ENCODE results near the gene CCL2. TPM values are rescaled to one million over a fixed set of nuclear protein-coding genes. Genes with fewer than 3 reads are reported as not detected.

The CCL2 gene
- total RNA-seq, 1 experiment from 2014 or later, result not detected

DNA sequence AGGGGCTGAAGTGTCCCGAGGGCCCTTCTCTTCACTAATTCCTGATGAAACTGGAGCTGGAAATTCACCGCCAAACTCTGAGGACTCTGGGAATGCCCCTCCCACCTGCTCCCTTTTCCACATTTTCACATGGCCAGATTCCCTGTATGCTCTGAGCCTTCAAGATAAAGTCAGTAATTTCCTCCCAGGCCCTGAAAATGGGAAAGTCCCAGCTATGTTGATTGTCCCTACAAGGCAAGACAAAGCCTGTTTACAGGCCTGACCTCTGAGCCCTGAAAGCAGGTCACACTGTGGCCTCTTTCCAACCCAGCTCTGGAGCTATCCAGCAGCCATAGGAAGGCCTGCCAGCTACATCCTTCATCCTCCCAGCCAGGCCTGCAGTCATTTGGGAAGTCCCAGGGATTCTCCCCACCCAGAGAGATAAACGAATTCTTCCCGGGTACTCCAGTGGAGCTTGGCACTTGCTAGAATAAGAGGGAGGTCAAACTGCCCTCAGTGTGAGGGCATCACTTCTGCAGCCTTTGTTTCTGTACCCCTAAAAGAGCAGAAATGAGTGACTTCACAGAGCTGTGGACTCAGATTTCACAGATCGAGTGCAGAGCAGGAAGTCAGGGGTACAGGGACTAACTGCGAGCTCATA lies 19.6 kb upstream of the CCL2 start:
- CTCF ChIA-PET, result no interaction called here
- ATAC-seq, result no peak
- POLR2A ChIA-PET (ENCODE audit: unreplicated experiment), result no interaction called here

DNA sequence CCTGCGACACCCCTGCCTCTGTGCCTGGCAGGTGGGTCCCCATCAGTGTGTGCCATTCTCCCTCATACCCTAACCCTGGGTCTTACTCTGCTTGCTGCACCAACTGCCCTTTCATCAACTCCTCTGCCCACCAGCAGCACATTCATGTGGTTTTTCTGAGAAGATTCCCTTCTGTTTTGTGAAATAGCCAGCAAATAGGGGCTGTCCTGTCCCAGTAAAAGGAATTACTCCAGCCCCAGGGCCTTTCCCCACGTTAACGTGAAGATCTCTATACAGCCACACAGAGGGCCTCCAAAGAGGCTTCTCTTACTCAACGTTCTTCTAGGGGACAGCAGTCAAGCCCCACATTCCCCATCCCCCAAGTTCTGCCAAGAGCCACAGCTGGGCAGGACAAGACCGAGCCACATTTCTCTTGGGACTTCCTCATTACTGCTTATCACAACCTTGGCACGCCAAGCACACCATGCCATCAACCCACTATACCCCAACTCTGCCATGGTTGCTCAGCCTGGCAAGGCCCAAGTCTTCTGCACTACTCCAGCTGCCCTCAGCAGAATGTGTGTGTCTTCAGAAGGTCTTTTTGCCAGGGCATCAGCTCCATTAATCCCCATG lies 18.7 kb upstream of the CCL2 start:
- CTCF ChIA-PET, result no interaction called here
- Histone ChIP-seq H3K27me3 (ENCODE audit: low read length) (no peaks in the 10 kb centered on the region), H3K79me2 (ENCODE audit: low read length) (no peaks in the 10 kb centered on the region), H3F3A (ENCODE audit: low read length, unreplicated experiment) (no peaks in the 10 kb centered on the region), H3K9me2 (replicated peaks; ENCODE audit: low read length) (no peaks in the 10 kb centered on the region), H3K4me3 (ENCODE audit: low read length) (no peak overlapping the region), H3K27ac (ENCODE audit: low read length) (no peak overlapping the region), H2AFZ (ENCODE audit: low read length) (no peak overlapping the region), H3K9me3 (ENCODE audit: low read length) (no peaks in the 10 kb centered on the region), H3K36me3 (ENCODE audit: low read depth, low read length) (no peaks in the 10 kb centered on the region), H3K4me1 (ENCODE audit: insufficient read depth, low read length) (no peaks in the 10 kb centered on the region), H3K9ac (ENCODE audit: low read length) (no peak overlapping the region), H4K20me1 (ENCODE audit: low read length) (no peaks in the 10 kb centered on the region), H3K4me2 (ENCODE audit: low read length) (no peak overlapping the region)
- POLR2A ChIA-PET (ENCODE audit: unreplicated experiment), result no interaction called here
- no peak for DNase-seq
- no peak for ATAC-seq
- TF ChIP-seq EZH2phosphoT487 (IDR thresholded peaks at IDR 0.05; ENCODE audit: borderline replicate concordance, low read length) (no peak), EZH2 (IDR thresholded peaks at IDR 0.05; ENCODE audit: low read length, unreplicated experiment) (no peak)
- TF ChIP-seq, protein P1, sequence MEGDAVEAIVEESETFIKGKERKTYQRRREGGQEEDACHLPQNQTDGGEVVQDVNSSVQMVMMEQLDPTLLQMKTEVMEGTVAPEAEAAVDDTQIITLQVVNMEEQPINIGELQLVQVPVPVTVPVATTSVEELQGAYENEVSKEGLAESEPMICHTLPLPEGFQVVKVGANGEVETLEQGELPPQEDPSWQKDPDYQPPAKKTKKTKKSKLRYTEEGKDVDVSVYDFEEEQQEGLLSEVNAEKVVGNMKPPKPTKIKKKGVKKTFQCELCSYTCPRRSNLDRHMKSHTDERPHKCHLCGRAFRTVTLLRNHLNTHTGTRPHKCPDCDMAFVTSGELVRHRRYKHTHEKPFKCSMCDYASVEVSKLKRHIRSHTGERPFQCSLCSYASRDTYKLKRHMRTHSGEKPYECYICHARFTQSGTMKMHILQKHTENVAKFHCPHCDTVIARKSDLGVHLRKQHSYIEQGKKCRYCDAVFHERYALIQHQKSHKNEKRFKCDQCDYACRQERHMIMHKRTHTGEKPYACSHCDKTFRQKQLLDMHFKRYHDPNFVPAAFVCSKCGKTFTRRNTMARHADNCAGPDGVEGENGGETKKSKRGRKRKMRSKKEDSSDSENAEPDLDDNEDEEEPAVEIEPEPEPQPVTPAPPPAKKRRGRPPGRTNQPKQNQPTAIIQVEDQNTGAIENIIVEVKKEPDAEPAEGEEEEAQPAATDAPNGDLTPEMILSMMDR (conservative IDR thresholded peaks at IDR 0.05; ENCODE audit: low read depth, low read length), result no peak
- no TSS peak for BruUV-seq (replicated peaks)
- intact Hi-C loops (cut with micrococcal nuclease), result no loop called here

More for the DNA sequence above, 19.6 kb upstream of the CCL2 start:
- no peak for DNase-seq
- Histone ChIP-seq H4K20me1 (ENCODE audit: low read length) (no peaks in the 10 kb centered on the region), H3K9me2 (replicated peaks; ENCODE audit: low read length) (no peaks in the 10 kb centered on the region), H3K9ac (ENCODE audit: low read length) (no peak overlapping the region), H3K36me3 (ENCODE audit: low read depth, low read length) (no peaks in the 10 kb centered on the region), H3F3A (ENCODE audit: low read length, unreplicated experiment) (no peaks in the 10 kb centered on the region), H3K79me2 (ENCODE audit: low read length) (no peaks in the 10 kb centered on the region), H3K27me3 (ENCODE audit: low read length) (no peaks in the 10 kb centered on the region), H3K4me2 (ENCODE audit: low read length) (no peak overlapping the region), H3K4me1 (ENCODE audit: insufficient read depth, low read length) (no peaks in the 10 kb centered on the region), H3K27ac (ENCODE audit: low read length) (no peak overlapping the region), H2AFZ (ENCODE audit: low read length) (no peak overlapping the region), H3K9me3 (ENCODE audit: low read length) (no peaks in the 10 kb centered on the region), H3K4me3 (ENCODE audit: low read length) (no peak overlapping the region)
- TF ChIP-seq EZH2 (IDR thresholded peaks at IDR 0.05; ENCODE audit: low read length, unreplicated experiment), result no peak
- no peak for TF ChIP-seq EZH2phosphoT487 (IDR thresholded peaks at IDR 0.05; ENCODE audit: borderline replicate concordance, low read length)
- TF ChIP-seq, protein P1 (conservative IDR thresholded peaks at IDR 0.05; ENCODE audit: low read depth, low read length), result no peak
- BruUV-seq (replicated peaks), result no TSS peak
- intact Hi-C loops (cut with micrococcal nuclease), result no loop called here

- ChIA-PET CTCF (no interaction called here), POLR2A (ENCODE audit: unreplicated experiment) (no interaction called here)
- no peaks in the 10 kb centered on the region for H3K36me3 ChIP-seq (ENCODE audit: low read depth, low read length)
- H3K27me3 ChIP-seq (ENCODE audit: low read length), result no peaks in the 10 kb centered on the region
- no peak overlapping the region for H3K4me3 ChIP-seq (ENCODE audit: low read length)
- H3K9me3 ChIP-seq (ENCODE audit: low read length), result no peaks in the 10 kb centered on the region
- no peak for ATAC-seq
- no peak overlapping the region for H3K27ac ChIP-seq (ENCODE audit: low read length)
- no peaks in the 10 kb centered on the region for H3F3A ChIP-seq (ENCODE audit: low read length, unreplicated experiment)
- TF ChIP-seq EZH2phosphoT487 (IDR thresholded peaks at IDR 0.05; ENCODE audit: borderline replicate concordance, low read length) (no peak), EZH2 (IDR thresholded peaks at IDR 0.05; ENCODE audit: low read length, unreplicated experiment) (no peak)
- TF ChIP-seq, protein P1 (conservative IDR thresholded peaks at IDR 0.05; ENCODE audit: low read depth, low read length), result no peak
- no peak for DNase-seq
- no TSS peak for BruUV-seq (replicated peaks)
- no peak overlapping the region for H3K4me2 ChIP-seq (ENCODE audit: low read length)
- no peaks in the 10 kb centered on the region for H3K79me2 ChIP-seq (ENCODE audit: low read length)
- H4K20me1 ChIP-seq (ENCODE audit: low read length), result no peaks in the 10 kb centered on the region
- H3K9ac ChIP-seq (ENCODE audit: low read length), result no peak overlapping the region
- no peaks in the 10 kb centered on the region for H3K4me1 ChIP-seq (ENCODE audit: insufficient read depth, low read length)
- H3K9me2 ChIP-seq (replicated peaks; ENCODE audit: low read length), result no peaks in the 10 kb centered on the region
- intact Hi-C loops (cut with micrococcal nuclease), result no loop called here
- H2AFZ ChIP-seq (ENCODE audit: low read length), result no peak overlapping the region
Measured at GRCh38 chr17:34237458-34237857, 17.6 kb upstream of the CCL2 start.

Data from PC-3 (cell line).